T-helper 17 cell (primary cell): ENCODE measurements around the gene SLC15A1. TPM values are rescaled to one million over a fixed set of nuclear protein-coding genes. Genes with fewer than 3 reads are reported as not detected.

ENCODE experiments used
- ATAC-seq: fragments of 150-1000 bp; cut with Tn5 transposase; 2 replicates; pipeline ENCODE4 v1.10.0; 2021; ENCODE audit warnings: mild to moderate bottlenecking, moderate library complexity
- DNase-seq, 3 donors: peaks; one replicate each; pipeline versions ENCODE4 v3.0.0 to v3.0.0-alpha.2; 2020 to 2021
- H3K9me3 ChIP-seq: one replicate; pipeline ENCODE4 v1.7.0; 2013; ENCODE audit warnings: low read length, mild to moderate bottlenecking; ENCODE audit not compliant: control insufficient read depth, poor library complexity, severe bottlenecking
- H3K27ac Mint-ChIP-seq: one replicate; pipeline ENCODE4 v1.8.0; 2022; ENCODE audit warnings: mild to moderate bottlenecking, moderate library complexity, mixed read lengths
- H3K27me3 Mint-ChIP-seq: one replicate; pipeline ENCODE4 v1.8.0; 2022; ENCODE audit warnings: mixed read lengths
- H3K36me3 Mint-ChIP-seq: one replicate; pipeline ENCODE4 v1.8.0; 2022; ENCODE audit warnings: low read depth, mixed read lengths
- H3K4me1 Mint-ChIP-seq: one replicate; pipeline ENCODE4 v1.8.0; 2022; ENCODE audit warnings: mild to moderate bottlenecking, mixed read lengths
- H3K4me3 Mint-ChIP-seq: one replicate; pipeline ENCODE4 v1.8.0; 2022; ENCODE audit warnings: mild to moderate bottlenecking, moderate library complexity, mixed read lengths
- total RNA-seq, 4 donors: library from RNA in 2 of 4; stranded (reverse) in 2 of 4; gene quantifications; one replicate each; pipeline ENCODE4 v1.2.3 and lab custom pipeline; 2022 to 2026

The SLC15A1 gene
- total RNA-seq, 2 donors from 2014 or later: not detected

DNA sequence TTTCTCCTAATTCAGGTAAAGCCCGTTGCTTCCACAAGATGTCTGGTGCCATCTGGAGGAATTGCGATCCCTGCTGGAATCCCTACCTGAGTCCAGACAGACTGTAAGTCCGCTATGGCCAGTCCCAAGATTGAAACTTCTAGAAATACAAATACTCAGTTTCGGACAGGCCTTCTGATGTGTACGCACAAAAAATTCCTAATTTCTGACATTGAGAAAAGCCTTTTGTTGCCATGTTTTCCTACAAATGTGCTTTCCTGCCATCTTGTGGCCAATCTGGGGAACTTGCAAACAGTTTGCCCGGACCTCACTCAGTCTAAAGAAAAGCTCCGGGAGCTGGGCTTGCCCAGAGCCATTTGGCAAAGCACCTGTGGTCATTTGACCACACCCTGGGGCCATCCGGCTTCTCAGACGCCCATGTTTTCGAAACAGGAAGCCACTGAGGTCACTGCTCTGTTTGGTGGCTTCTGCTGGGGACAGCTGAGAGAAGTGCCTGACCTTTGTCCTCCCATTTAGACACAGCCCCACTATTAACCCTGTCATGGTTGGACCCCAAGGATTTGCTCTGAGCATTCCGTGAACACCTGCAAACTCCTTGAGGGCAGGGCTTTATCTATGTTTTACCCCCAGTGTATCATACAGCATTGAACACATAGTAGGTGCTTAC lies 79.4 kb downstream of the SLC15A1 start:
- DNase-seq (peak in 1 of 3 donors; percentile 11), ATAC-seq (peak; percentile 63)
- Mint-ChIP-seq H3K27me3 (peaks cover 23% of the 10 kb centered on the region), H3K4me3 (no peak overlapping the region), H3K36me3 (no peaks in the 10 kb centered on the region), H3K27ac (no peak overlapping the region), H3K4me1 (no peaks in the 10 kb centered on the region)
- no peaks in the 10 kb centered on the region for H3K9me3 ChIP-seq

- DNase-seq (no peak), ATAC-seq (no peak)
- Mint-ChIP-seq H3K36me3 (no peaks in the 10 kb centered on the region), H3K27me3 (peaks cover 48% of the 10 kb centered on the region), H3K4me3 (no peak overlapping the region), H3K4me1 (peaks cover 12% of the 10 kb centered on the region), H3K27ac (no peak overlapping the region)
- no peaks in the 10 kb centered on the region for H3K9me3 ChIP-seq
Observed at GRCh38 chr13:98668155-98668554, 84.3 kb downstream of the SLC15A1 start.

DNA sequence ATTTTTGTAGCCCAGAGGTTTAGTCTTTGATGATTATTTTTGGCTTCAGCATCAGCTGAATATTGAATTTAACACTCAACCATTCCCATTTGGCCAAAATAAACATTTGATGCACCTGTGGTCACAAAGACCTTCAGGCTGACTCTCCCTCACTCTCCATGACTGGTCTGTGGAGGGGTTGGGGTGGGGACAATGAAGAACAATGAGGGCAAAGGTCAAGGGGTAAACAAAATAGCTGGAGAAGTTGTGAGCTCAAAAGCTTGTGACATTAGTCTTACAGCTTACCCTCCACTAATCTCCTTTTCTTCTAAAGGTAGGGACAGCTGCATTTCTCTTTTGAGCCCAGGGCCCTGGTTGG lies 86.9 kb downstream of the SLC15A1 start:
- DNase-seq: no peak
- no peak overlapping the region for H3K4me3 Mint-ChIP-seq
- H3K27ac Mint-ChIP-seq: no peak overlapping the region
- no peaks in the 10 kb centered on the region for H3K36me3 Mint-ChIP-seq
- H3K27me3 Mint-ChIP-seq: peaks cover 49% of the 10 kb centered on the region
- peaks cover 12% of the 10 kb centered on the region for H3K4me1 Mint-ChIP-seq
- no peaks in the 10 kb centered on the region for H3K9me3 ChIP-seq
- no peak for ATAC-seq

- Mint-ChIP-seq H3K27ac (peak overlapping the region; percentile 67), H3K27me3 (peaks cover 48% of the 10 kb centered on the region)
Observed at GRCh38 chr13:98664924-98665637, 87.4 kb downstream of the SLC15A1 start.

DNA sequence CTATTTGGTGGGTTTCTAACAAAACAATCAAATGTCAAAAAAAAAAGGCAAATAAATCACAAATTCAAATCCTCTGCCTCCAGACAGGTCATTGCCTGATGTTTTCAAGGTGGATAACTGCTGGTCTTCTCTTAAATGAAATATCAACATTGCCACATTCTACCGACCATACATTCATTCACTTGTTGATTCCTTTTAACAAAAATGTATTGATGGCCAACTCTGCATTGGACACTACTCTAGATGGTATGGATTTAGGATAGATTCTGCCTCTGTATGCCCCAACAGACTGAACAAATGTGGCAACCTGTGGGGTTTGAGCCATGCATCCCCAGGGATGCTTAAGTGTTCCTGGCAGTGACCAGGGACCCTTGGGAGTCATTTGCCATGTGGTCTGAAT lies 88.0 kb downstream of the SLC15A1 start:
- Mint-ChIP-seq H3K4me3 (no peak overlapping the region), H3K4me1 (peaks cover 12% of the 10 kb centered on the region), H3K27me3 (peaks cover 47% of the 10 kb centered on the region), H3K27ac (peak overlapping the region; percentile 67), H3K36me3 (no peaks in the 10 kb centered on the region)
- no peaks in the 10 kb centered on the region for H3K9me3 ChIP-seq
- ATAC-seq: no peak
- DNase-seq: no peak

More at GRCh38 chr13:98664924-98665637, 87.4 kb downstream of the SLC15A1 start:
- ATAC-seq (no peak), DNase-seq (no peak)
- Mint-ChIP-seq H3K4me1 (peaks cover 12% of the 10 kb centered on the region), H3K36me3 (no peaks in the 10 kb centered on the region), H3K4me3 (no peak overlapping the region)
- no peaks in the 10 kb centered on the region for H3K9me3 ChIP-seq

- peaks cover 12% of the 10 kb centered on the region for H3K4me1 Mint-ChIP-seq
- DNase-seq (no peak), ATAC-seq (no peak)
- no peaks in the 10 kb centered on the region for H3K9me3 ChIP-seq
- H3K4me3 Mint-ChIP-seq: no peak overlapping the region
- H3K36me3 Mint-ChIP-seq: no peaks in the 10 kb centered on the region
- H3K27me3 Mint-ChIP-seq: peaks cover 42% of the 10 kb centered on the region
- H3K27ac Mint-ChIP-seq: peak overlapping the region; percentile 67
Observed at GRCh38 chr13:98664047-98664446, 88.4 kb downstream of the SLC15A1 start.

DNA sequence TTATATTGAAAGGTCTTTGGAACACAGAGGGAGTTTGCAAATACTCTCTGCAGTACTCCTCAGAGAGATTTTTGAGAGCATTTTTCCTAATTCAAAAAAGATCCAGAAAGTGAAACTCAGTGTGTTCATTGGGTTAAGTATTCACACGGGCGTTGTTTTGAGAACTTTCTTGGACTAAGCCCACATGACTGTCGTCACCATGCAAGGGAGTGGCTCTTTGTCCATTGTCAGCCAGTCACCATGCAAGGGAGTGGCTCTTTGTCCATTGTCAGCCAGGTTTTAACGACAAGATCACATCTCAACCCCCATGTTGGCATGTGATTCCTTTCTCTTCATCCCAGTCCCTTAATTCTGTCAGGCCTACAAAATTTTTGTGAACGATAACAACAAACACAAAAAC lies 94.3 kb downstream of the SLC15A1 start:
- Mint-ChIP-seq H3K36me3 (peaks cover 2% of the 10 kb centered on the region), H3K27ac (no peak overlapping the region), H3K27me3 (peaks cover 17% of the 10 kb centered on the region), H3K4me1 (peaks cover 6% of the 10 kb centered on the region), H3K4me3 (no peak overlapping the region)
- ATAC-seq: no peak
- DNase-seq: no peak
- H3K9me3 ChIP-seq: no peaks in the 10 kb centered on the region

DNA sequence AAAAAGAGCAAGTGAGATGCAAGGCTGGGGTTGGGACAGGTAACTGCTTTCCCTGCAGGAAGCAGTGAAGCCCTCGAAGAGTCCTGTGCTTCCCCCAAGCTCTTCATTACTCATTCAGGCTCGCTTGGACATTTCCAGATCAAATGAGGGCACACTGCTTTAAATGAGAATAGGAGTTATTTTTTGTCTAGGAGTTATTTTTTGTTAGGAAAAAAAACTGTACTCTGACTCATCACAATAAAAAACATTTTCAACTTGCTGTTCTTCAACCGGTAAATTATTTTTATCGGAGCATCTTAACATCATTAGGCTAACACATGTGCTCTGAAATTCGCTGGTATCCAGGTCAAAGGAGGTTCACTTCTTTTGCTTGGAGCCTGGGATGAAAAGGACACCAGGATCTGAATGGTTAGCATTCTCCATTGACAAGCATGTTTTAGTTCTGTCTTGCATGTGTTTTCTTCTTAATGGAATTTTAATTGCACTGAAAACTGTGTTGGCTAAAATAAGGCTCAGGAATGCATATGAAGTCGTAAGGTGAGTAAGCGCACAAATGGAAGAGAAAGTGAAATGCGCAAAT lies 94.9 kb downstream of the SLC15A1 start:
- Mint-ChIP-seq H3K4me3 (no peak overlapping the region), H3K36me3 (peaks cover 2% of the 10 kb centered on the region), H3K27ac (no peak overlapping the region), H3K27me3 (peaks cover 17% of the 10 kb centered on the region), H3K4me1 (peaks cover 6% of the 10 kb centered on the region)
- ATAC-seq (no peak), DNase-seq (no peak)
- H3K9me3 ChIP-seq: no peaks in the 10 kb centered on the region

DNA sequence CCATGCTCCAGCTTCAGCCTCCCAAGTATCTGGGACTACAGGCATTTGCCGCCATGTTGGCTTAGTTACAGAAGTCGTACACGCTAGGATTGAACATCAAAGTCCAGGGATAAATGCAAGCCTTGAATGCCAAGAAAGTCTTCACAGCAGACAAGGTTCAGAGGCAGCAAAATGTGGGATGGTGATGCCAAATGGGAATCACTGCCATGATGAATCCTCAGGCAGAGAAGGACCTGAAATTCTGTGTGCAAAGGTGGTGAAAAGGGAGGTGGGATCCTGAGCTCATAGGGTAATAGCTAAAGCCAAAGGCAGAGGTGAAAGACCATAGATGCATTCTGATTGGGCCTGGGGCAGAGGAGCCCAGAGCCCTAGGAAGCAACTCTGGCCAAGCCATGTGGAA lies 96.2 kb downstream of the SLC15A1 start:
- Mint-ChIP-seq H3K4me3 (no peak overlapping the region), H3K4me1 (peaks cover 6% of the 10 kb centered on the region), H3K36me3 (peaks cover 2% of the 10 kb centered on the region), H3K27ac (no peak overlapping the region), H3K27me3 (peaks cover 12% of the 10 kb centered on the region)
- no peak for ATAC-seq
- no peak for DNase-seq
- H3K9me3 ChIP-seq: no peaks in the 10 kb centered on the region

- H3K27ac Mint-ChIP-seq: no peak overlapping the region
- peak; percentile 97 for ATAC-seq
- H3K36me3 Mint-ChIP-seq: peaks cover 4% of the 10 kb centered on the region
Observed at GRCh38 chr13:98653463-98653985, 98.9 kb downstream of the SLC15A1 start.

GRCh38 chr13:98652721-98653462 lies 99.6 kb downstream of the SLC15A1 start:
- H3K27ac Mint-ChIP-seq: no peak overlapping the region
- H3K27me3 Mint-ChIP-seq: peaks cover 6% of the 10 kb centered on the region
- H3K9me3 ChIP-seq: no peaks in the 10 kb centered on the region
- ATAC-seq (peak; percentile 46), DNase-seq (no peak)
- peaks cover 4% of the 10 kb centered on the region for H3K36me3 Mint-ChIP-seq
- H3K4me3 Mint-ChIP-seq: no peak overlapping the region
- peaks cover 8% of the 10 kb centered on the region for H3K4me1 Mint-ChIP-seq

More at GRCh38 chr13:98653463-98653985, 98.9 kb downstream of the SLC15A1 start:
- H3K27me3 Mint-ChIP-seq: peaks cover 6% of the 10 kb centered on the region
- peak; percentile 37 to 62 (median 53) for DNase-seq
- H3K9me3 ChIP-seq: no peaks in the 10 kb centered on the region
- H3K4me3 Mint-ChIP-seq: no peak overlapping the region
- H3K4me1 Mint-ChIP-seq: peaks cover 8% of the 10 kb centered on the region

GRCh38 chr13:98652276-98652675 lies 100.2 kb downstream of the SLC15A1 start:
- no peak overlapping the region for H3K27ac Mint-ChIP-seq
- peaks cover 4% of the 10 kb centered on the region for H3K36me3 Mint-ChIP-seq
- peaks cover 6% of the 10 kb centered on the region for H3K27me3 Mint-ChIP-seq
- DNase-seq: no peak
- no peak for ATAC-seq
- no peaks in the 10 kb centered on the region for H3K9me3 ChIP-seq
- H3K4me3 Mint-ChIP-seq: no peak overlapping the region
- H3K4me1 Mint-ChIP-seq: peaks cover 8% of the 10 kb centered on the region

GRCh38 chr13:98651744-98652143 lies 100.7 kb downstream of the SLC15A1 start:
- DNase-seq (no peak), ATAC-seq (no peak)
- Mint-ChIP-seq H3K4me1 (peaks cover 8% of the 10 kb centered on the region), H3K4me3 (no peak overlapping the region), H3K36me3 (peaks cover 4% of the 10 kb centered on the region), H3K27ac (no peak overlapping the region), H3K27me3 (peaks cover 6% of the 10 kb centered on the region)
- no peaks in the 10 kb centered on the region for H3K9me3 ChIP-seq
